IMR-90 (cell line): ENCODE results near the gene SDK1. TPM values are rescaled to one million over a fixed set of nuclear protein-coding genes. Genes with fewer than 3 reads are reported as not detected.

Experiments used
- ATAC-seq: fragments of 200-7000 bp; cut with Tn5 transposase; 2 replicates; pipeline ENCODE4 v1.9.1; 2020; ENCODE audit warnings: low read depth, mild to moderate bottlenecking, moderate library complexity
- BruUV-seq: library from RNA; stranded (reverse); fragments of 400-500 nt; replicated peaks from 2 replicates; lab custom pipeline; 2021; lab: Mats Ljungman, UMichigan
- CTCF ChIA-PET: fragments of 300-600 bp; formaldehyde crosslinking; extraction: SDS; loops from one replicate; lab custom pipeline; 2021; ENCODE audit warnings: antibody characterized with exemption; lab: Yijun Ruan, JAX
- POLR2A ChIA-PET: fragments of 300-600 bp; sonication (Branson Sonifier 250); formaldehyde crosslinking; loops from one replicate; lab custom pipeline; 2022; ENCODE audit warnings: antibody characterized with exemption; ENCODE audit not compliant: unreplicated experiment; lab: Charles Lee
- DNase-seq: peaks from one replicate; pipeline ENCODE4 v3.0.0; 2013
- H2AFZ ChIP-seq: replicated peaks from 2 replicates; pipeline ENCODE3; 2013; ENCODE audit warnings: low read length, mild to moderate bottlenecking; ENCODE audit not compliant: poor library complexity
- H2AK5ac ChIP-seq: 2 replicates; pipeline ENCODE4 v1.6.1; 2013; ENCODE audit warnings: low read depth, low read length, inconsistent platforms
- H2AK9ac ChIP-seq: replicated peaks from 2 replicates; pipeline ENCODE3; 2013; ENCODE audit warnings: mild to moderate bottlenecking, low read depth, low read length, moderate library complexity; ENCODE audit not compliant: poor library complexity
- H2BK120ac ChIP-seq: 2 replicates; pipeline ENCODE4 v1.6.1; 2013; ENCODE audit warnings: low read depth, low read length, inconsistent platforms
- H2BK15ac ChIP-seq: 3 replicates; pipeline ENCODE4 v1.6.1; 2013; ENCODE audit warnings: low read depth, low read length, inconsistent platforms
- H2BK20ac ChIP-seq: 2 replicates; pipeline ENCODE4 v1.6.1; 2013; ENCODE audit warnings: low read depth, mild to moderate bottlenecking, inconsistent platforms, low read length, moderate library complexity
- H2BK5ac ChIP-seq: 2 replicates; pipeline ENCODE4 v1.6.1; 2013; ENCODE audit warnings: mild to moderate bottlenecking, low read depth, low read length, inconsistent platforms; ENCODE audit not compliant: poor library complexity, severe bottlenecking
- H3K14ac ChIP-seq: replicated peaks from 2 replicates; pipeline ENCODE4 v1.6.1; 2013; ENCODE audit warnings: low read depth, low read length, inconsistent platforms
- H3K18ac ChIP-seq: 2 replicates; pipeline ENCODE4 v1.6.1; 2013; ENCODE audit warnings: low read depth, low read length, control low read depth
- H3K23ac ChIP-seq: 2 replicates; pipeline ENCODE4 v1.6.1; 2013; ENCODE audit warnings: low read depth, low read length, inconsistent platforms
- H3K27ac ChIP-seq: 2 replicates; pipeline ENCODE4 v1.5.1; 2013; ENCODE audit warnings: mild to moderate bottlenecking, control low read depth, low read length; ENCODE audit not compliant: insufficient read depth
- H3K27me3 ChIP-seq: 2 replicates; pipeline ENCODE4 v1.6.1; 2013; ENCODE audit warnings: low read length; ENCODE audit not compliant: control insufficient read depth, insufficient read depth
- H3K36me3 ChIP-seq: 2 replicates; pipeline ENCODE4 v1.6.1; 2013; ENCODE audit warnings: low read length, mixed read lengths; ENCODE audit not compliant: control insufficient read depth, insufficient read depth
- H3K4ac ChIP-seq: 2 replicates; pipeline ENCODE4 v1.6.1; 2013; ENCODE audit warnings: low read depth, low read length, inconsistent platforms
- H3K4me1 ChIP-seq: 2 replicates; pipeline ENCODE4 v1.6.1; 2013; ENCODE audit warnings: low read length, mixed read lengths; ENCODE audit not compliant: control insufficient read depth, insufficient read depth
- H3K4me2 ChIP-seq: 2 replicates; pipeline ENCODE4 v1.6.1; 2013; ENCODE audit warnings: low read depth, mild to moderate bottlenecking, control low read depth, low read length, moderate library complexity
- H3K4me3 ChIP-seq: 2 replicates; pipeline ENCODE4 v1.5.1; 2013; ENCODE audit warnings: low read depth, mild to moderate bottlenecking, control low read depth, low read length, moderate library complexity; ENCODE audit not compliant: insufficient read depth
- H3K56ac ChIP-seq: 2 replicates; pipeline ENCODE4 v1.6.1; 2013; ENCODE audit warnings: low read length, inconsistent platforms; ENCODE audit not compliant: insufficient read depth; ENCODE audit errors: extremely low read depth
- H3K79me1 ChIP-seq, 2 experiments: 2 replicates each; pipeline ENCODE4 v1.6.1; 2013; ENCODE audit warnings: low read length in 2 of 2, inconsistent platforms in 1 of 2, low read depth in 1 of 2
- H3K9ac ChIP-seq: 2 replicates; pipeline ENCODE4 v1.6.1; 2013; ENCODE audit warnings: low read depth, low read length, control low read depth
- H3K9me1 ChIP-seq: 2 replicates; pipeline ENCODE4 v1.6.1; 2013; ENCODE audit warnings: low read length, inconsistent platforms; ENCODE audit not compliant: insufficient read depth
- H3K9me3 ChIP-seq: 2 replicates; pipeline ENCODE4 v1.6.1; 2013; ENCODE audit warnings: low read length; ENCODE audit not compliant: control insufficient read depth, insufficient read depth
- H4K20me1 ChIP-seq: 2 replicates; pipeline ENCODE4 v1.6.1; 2013; ENCODE audit warnings: low read length, inconsistent platforms; ENCODE audit not compliant: insufficient read depth
- H4K5ac ChIP-seq: 2 replicates; pipeline ENCODE4 v1.6.1; 2013; ENCODE audit warnings: mild to moderate bottlenecking, low read depth, low read length, control low read depth
- H4K8ac ChIP-seq, 2 experiments: 2 replicates each; pipeline ENCODE4 v1.6.1; 2013; ENCODE audit warnings: low read depth in 2 of 2, low read length in 2 of 2, control low read depth in 1 of 2, inconsistent platforms in 1 of 2
- H4K91ac ChIP-seq: 2 replicates; pipeline ENCODE4 v1.6.1; 2013; ENCODE audit warnings: low read depth, low read length, inconsistent platforms; ENCODE audit not compliant: insufficient read depth
- BHLHE40 ChIP-seq: fragments of 150-350 bp; IDR thresholded peaks from 2 replicates; pipeline ENCODE4 v1.6.1; 2016; ENCODE audit warnings: mild to moderate bottlenecking, low read depth, low read length
- CEBPB ChIP-seq: IDR thresholded peaks from 2 replicates; pipeline ENCODE4 v1.6.1; 2012; ENCODE audit warnings: low read depth, low read length, improper control_type of control experiment
- CHD1 ChIP-seq: IDR thresholded peaks from 2 replicates; pipeline ENCODE4 v1.6.1; 2012; ENCODE audit warnings: low read depth, low read length, improper control_type of control experiment
- FOS ChIP-seq: fragments of 150-350 bp; IDR thresholded peaks from 2 replicates; pipeline ENCODE4 v1.6.1; 2016; ENCODE audit warnings: low read depth, low read length
- MAFK ChIP-seq: IDR thresholded peaks from 2 replicates; pipeline ENCODE4 v1.6.1; 2012; ENCODE audit warnings: low read depth, low read length, improper control_type of control experiment
- MAZ ChIP-seq: IDR thresholded peaks from 2 replicates; pipeline ENCODE4 v1.6.1; 2012; ENCODE audit warnings: low read depth, mild to moderate bottlenecking, low read length, improper control_type of control experiment, moderate library complexity, borderline replicate concordance
- MXI1 ChIP-seq: IDR thresholded peaks from 2 replicates; pipeline ENCODE4 v1.6.1; 2012; ENCODE audit warnings: low read depth, mild to moderate bottlenecking, low read length, moderate library complexity, borderline replicate concordance
- POLR2A ChIP-seq: IDR thresholded peaks from 2 replicates; pipeline ENCODE4 v1.6.1; 2012; ENCODE audit warnings: mild to moderate bottlenecking, low read depth, low read length
- RAD21 ChIP-seq: IDR thresholded peaks from 2 replicates; pipeline ENCODE4 v1.6.1; 2012; ENCODE audit warnings: low read length, improper control_type of control experiment
- RCOR1 ChIP-seq: IDR thresholded peaks from 2 replicates; pipeline ENCODE4 v1.6.1; 2012; ENCODE audit warnings: mild to moderate bottlenecking, low read length, improper control_type of control experiment; ENCODE audit not compliant: insufficient replicate concordance
- RFX5 ChIP-seq: IDR thresholded peaks from 2 replicates; pipeline ENCODE4 v1.8.0; 2012; ENCODE audit warnings: low read depth, mild to moderate bottlenecking, low read length, moderate library complexity
- SMC3 ChIP-seq: fragments of 150-350 bp; IDR thresholded peaks from 2 replicates; pipeline ENCODE4 v1.6.1; 2016; ENCODE audit warnings: low read depth, mild to moderate bottlenecking, antibody characterized with exemption, low read length, moderate library complexity
- WGBS, 2 experiments: methylation state at CpG; one replicate each; pipeline versions ENCODE4 v1.1.5 to v1.1.7; 2013; ENCODE audit warnings: missing lambda C conversion rate in 2 of 2; ENCODE audit not compliant: insufficient read length in 1 of 2; ENCODE audit errors: extremely low coverage in 2 of 2; 5-methylcytosine and 5-hydroxymethylcytosine counted together
- dilution Hi-C: fragments of 300-500 bp; cut with HindIII; formaldehyde crosslinking; loops from one replicate; pipeline ENCODE4 v1.14.3; 2018; ENCODE audit warnings: low sequenced_read_pairs; ENCODE audit not compliant: unreplicated experiment
- in situ Hi-C: fragments of 300-500 bp; cut with MboI; formaldehyde crosslinking; loops from 3 replicates; pipeline ENCODE4 v1.14.3; 2019; ENCODE audit warnings: low sequenced_read_pairs, inconsistent platforms, mixed read lengths
- intact Hi-C: fragments of 100-400 bp; cut with micrococcal nuclease; formaldehyde crosslinking; loops from 2 replicates; pipeline ENCODE4 v1.10.0; 2022
- polyA plus RNA-seq, 3 experiments: library from polyadenylated mRNA; depleted of rRNA; stranded (reverse); fragments of >200 nt; gene quantifications; 2 replicates each; pipeline ENCODE4 v1.2.3, GENCODE V29; 2012; ENCODE audit warnings: low replicate concordance in 1 of 3
- total RNA-seq: library from RNA; depleted of rRNA; stranded (reverse); fragments of >200 nt; gene quantifications from 2 replicates; pipeline ENCODE4 v1.2.3, GENCODE V29; 2012
- TF ChIP-seq, protein P1 (sequence below): fragments of 150-350 bp; IDR thresholded peaks from 2 replicates; pipeline ENCODE4 v1.6.1; 2016; ENCODE audit warnings: low read depth, mild to moderate bottlenecking, low read length, moderate library complexity, borderline replicate concordance
- TF ChIP-seq, protein P2 (sequence below): conservative IDR thresholded peaks from 2 replicates; pipeline ENCODE4 v1.5.1; 2012; ENCODE audit warnings: mild to moderate bottlenecking, low read depth, low read length, improper control_type of control experiment
- TF ChIP-seq, protein P3 (sequence below): fragments of 150-350 bp; IDR thresholded peaks from 2 replicates; pipeline ENCODE4 v1.6.1; 2017; ENCODE audit warnings: mild to moderate bottlenecking, antibody characterized with exemption, low read length, low read depth

Gene SDK1
- total and polyA plus RNA-seq, 2 of the 4 experiments (the other 2 are of a cell fraction): 1.5 to 1.6 TPM

DNA sequence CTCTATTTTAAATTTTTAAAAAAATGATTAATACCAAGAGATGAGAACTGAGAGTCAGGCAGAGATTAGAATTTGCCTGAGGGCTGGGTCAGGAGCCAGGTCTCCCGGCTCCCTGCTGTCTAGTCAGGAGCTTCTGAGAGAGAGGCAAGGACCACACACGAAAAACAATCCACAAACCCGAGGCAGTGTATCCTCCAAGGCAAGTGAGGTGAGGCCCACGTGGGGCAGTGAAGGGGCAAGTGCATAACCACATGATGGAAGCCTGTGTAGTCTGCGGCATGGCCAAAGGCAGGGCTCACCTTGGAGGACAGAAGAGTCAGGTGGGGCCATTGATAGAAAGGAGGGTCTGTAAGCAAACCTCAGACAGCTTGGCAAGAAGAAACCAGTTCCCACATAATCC, 839.9 kb downstream of the SDK1 start (continued):
- no peak for TF ChIP-seq MAFK
- no peak for TF ChIP-seq CEBPB
- no peak for TF ChIP-seq SMC3
- TF ChIP-seq CHD1: no peak

DNA sequence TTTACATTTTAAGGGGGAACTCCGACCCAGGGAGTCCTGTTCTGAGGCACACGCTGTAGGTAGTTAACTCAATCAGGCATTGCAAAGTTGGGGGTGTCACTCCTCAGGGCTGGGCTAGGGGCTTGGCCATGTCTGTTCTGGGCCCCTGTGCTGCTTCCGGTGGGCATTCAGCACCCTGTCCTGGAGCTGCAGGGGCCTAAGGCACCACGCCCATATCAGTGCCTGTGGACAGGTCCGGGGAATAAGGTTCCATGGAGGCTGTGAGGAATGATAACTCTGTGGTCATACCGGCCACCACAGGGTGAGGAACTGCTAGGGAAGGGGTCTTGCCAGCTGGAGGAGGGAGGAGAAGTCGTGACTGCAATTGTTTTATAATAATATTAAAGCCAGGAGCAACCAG, 842.0 kb downstream of the SDK1 start:
- CTCF ChIA-PET: no interaction called here
- Histone ChIP-seq H3K36me3 (no peaks in the 10 kb centered on the region), H2AK5ac (no peak overlapping the region), H3K56ac (no peak overlapping the region), H2AFZ (no peak overlapping the region), H2BK5ac (no peak overlapping the region), H3K4me2 (no peak overlapping the region), H2BK120ac (no peak overlapping the region), H3K23ac (no peak overlapping the region), H3K9me3 (no peaks in the 10 kb centered on the region; the same call in 1 of the 2 replicates), H4K8ac (no peak overlapping the region), H3K18ac (no peak overlapping the region), H2BK20ac (no peak overlapping the region), H3K9me1 (no peaks in the 10 kb centered on the region), H3K14ac (no peak overlapping the region), H3K27me3 (no peaks in the 10 kb centered on the region), H3K79me1 (no peaks in the 10 kb centered on the region), H3K4me1 (no peaks in the 10 kb centered on the region; the same call in 1 of the 2 replicates), H2BK15ac (no peak overlapping the region), H2AK9ac (no peak overlapping the region), H3K9ac (no peak overlapping the region), H4K20me1 (no peaks in the 10 kb centered on the region), H3K4me3 (no peak overlapping the region), H3K27ac (no peak overlapping the region), H3K4ac (no peak overlapping the region), H4K5ac (no peak overlapping the region), H4K91ac (no peak overlapping the region)
- BruUV-seq: no TSS peak
- dilution Hi-C loops: no loop called here
- DNase-seq (no peak), ATAC-seq (no peak)
- POLR2A ChIA-PET: no interaction called here
- in situ Hi-C loops: no loop called here
- TF ChIP-seq CEBPB (no peak), POLR2A (no peak), RFX5 (no peak), MAFK (no peak), MAZ (no peak), SMC3 (no peak), BHLHE40 (no peak), FOS (no peak), MXI1 (no peak), RAD21 (no peak), RCOR1 (no peak)
- TF ChIP-seq, protein P1, sequence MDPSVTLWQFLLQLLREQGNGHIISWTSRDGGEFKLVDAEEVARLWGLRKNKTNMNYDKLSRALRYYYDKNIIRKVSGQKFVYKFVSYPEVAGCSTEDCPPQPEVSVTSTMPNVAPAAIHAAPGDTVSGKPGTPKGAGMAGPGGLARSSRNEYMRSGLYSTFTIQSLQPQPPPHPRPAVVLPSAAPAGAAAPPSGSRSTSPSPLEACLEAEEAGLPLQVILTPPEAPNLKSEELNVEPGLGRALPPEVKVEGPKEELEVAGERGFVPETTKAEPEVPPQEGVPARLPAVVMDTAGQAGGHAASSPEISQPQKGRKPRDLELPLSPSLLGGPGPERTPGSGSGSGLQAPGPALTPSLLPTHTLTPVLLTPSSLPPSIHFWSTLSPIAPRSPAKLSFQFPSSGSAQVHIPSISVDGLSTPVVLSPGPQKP: no peak
- TF ChIP-seq, protein P2, sequence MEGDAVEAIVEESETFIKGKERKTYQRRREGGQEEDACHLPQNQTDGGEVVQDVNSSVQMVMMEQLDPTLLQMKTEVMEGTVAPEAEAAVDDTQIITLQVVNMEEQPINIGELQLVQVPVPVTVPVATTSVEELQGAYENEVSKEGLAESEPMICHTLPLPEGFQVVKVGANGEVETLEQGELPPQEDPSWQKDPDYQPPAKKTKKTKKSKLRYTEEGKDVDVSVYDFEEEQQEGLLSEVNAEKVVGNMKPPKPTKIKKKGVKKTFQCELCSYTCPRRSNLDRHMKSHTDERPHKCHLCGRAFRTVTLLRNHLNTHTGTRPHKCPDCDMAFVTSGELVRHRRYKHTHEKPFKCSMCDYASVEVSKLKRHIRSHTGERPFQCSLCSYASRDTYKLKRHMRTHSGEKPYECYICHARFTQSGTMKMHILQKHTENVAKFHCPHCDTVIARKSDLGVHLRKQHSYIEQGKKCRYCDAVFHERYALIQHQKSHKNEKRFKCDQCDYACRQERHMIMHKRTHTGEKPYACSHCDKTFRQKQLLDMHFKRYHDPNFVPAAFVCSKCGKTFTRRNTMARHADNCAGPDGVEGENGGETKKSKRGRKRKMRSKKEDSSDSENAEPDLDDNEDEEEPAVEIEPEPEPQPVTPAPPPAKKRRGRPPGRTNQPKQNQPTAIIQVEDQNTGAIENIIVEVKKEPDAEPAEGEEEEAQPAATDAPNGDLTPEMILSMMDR: no peak
- TF ChIP-seq, protein P3, sequence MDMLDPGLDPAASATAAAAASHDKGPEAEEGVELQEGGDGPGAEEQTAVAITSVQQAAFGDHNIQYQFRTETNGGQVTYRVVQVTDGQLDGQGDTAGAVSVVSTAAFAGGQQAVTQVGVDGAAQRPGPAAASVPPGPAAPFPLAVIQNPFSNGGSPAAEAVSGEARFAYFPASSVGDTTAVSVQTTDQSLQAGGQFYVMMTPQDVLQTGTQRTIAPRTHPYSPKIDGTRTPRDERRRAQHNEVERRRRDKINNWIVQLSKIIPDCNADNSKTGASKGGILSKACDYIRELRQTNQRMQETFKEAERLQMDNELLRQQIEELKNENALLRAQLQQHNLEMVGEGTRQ: no peak
- intact Hi-C loops: no loop called here
- WGBS, 2 experiments: 80% methylated on average over 1 of the region's 7 CpGs; no CpG with 5 or more reads in 1 of the 2 experiments
